ENCODE data around the gene ANKRD40. TPM values are rescaled to one million over a fixed set of nuclear protein-coding genes. Genes with fewer than 3 reads are reported as not detected.

ANKRD40 gene
- total and polyA plus RNA-seq, 10 of the 15 experiments (the other 5 are each of a cell fraction or from before 2014, with no cell fraction given), result 5.9 to 21.7 (median 14.8) TPM

GRCh38 chr17:50708050-50709000 is 611 bp upstream of the ANKRD40 start (continued):
- TF ChIP-seq SRF (IDR thresholded peaks at IDR 0.05; ENCODE audit: low read depth in 2 of 2, low read length in 2 of 2) (peak in 1 of 2 experiments; percentile 36; a peak in 1 of 4 replicates), RBBP5 (conservative IDR thresholded peaks at IDR 0.05) (0 out of 2 replicates have a peak, but pooled peaks have one; percentile 3), NRF1 (conservative IDR thresholded peaks at IDR 0.05; ENCODE audit: low read depth, low read length) (no peak), NFIC (IDR thresholded peaks at IDR 0.05; ENCODE audit: low read depth, low read length) (peak; percentile 55), HSF1 (IDR thresholded peaks at IDR 0.05; ENCODE audit: low read depth, low read length) (no peak), E2F8 (IDR thresholded peaks at IDR 0.05; ENCODE audit: low read depth, partially characterized antibody) (peak; percentile 20), E2F4 (IDR thresholded peaks at IDR 0.05; ENCODE audit: low read depth, low read length) (no peak), ZBTB11 (CRISPR knock-in tag; IDR thresholded peaks at IDR 0.05) (peak; percentile 17; the same call in 1 of the 2 replicates), ATF2 (IDR thresholded peaks at IDR 0.05; ENCODE audit: low read length) (no peak), POLR2AphosphoS5 (IDR thresholded peaks at IDR 0.05; ENCODE audit: low read length) (peak; percentile 40; the same call in 1 of the 2 replicates), ZBTB40 (IDR thresholded peaks at IDR 0.05; ENCODE audit: borderline replicate concordance) (peak; percentile 70), IKZF2 (IDR thresholded peaks at IDR 0.05) (peak in 1 of 2 experiments; percentile 26; a peak in 1 of 4 replicates)
